Gastrocnemius medialis (tissue), 4 donors: Measurements from ENCODE around the gene IQSEC1. TPM values are rescaled to one million over a fixed set of nuclear protein-coding genes. Genes with fewer than 3 reads are reported as not detected.

ENCODE experiments used
- ATAC-seq, 2 donors: fragments of 150-250 bp; one replicate each; pipeline ENCODE4 v1.9.1; 2016
- DNase-seq, 2 donors: peaks; one replicate each; pipeline ENCODE4 v3.0.0-alpha.2; 2019
- H3K27ac ChIP-seq, 4 donors: fragments of 200-600 bp; sonication (generic); 1 replicate in 1 of 4; 2 replicates in 3 of 4; pipeline ENCODE4 v1.5.1; 2016 to 2018; ENCODE audit warnings: mild to moderate bottlenecking in 2 of 4, moderate library complexity in 1 of 4
- H3K27me3 ChIP-seq, 3 donors: fragments of 200-600 bp; sonication (generic) in 2 of 3; 1 replicate in 1 of 3; 2 replicates in 2 of 3; pipeline versions ENCODE4 v1.5.1 to v1.6.0; 2016 to 2019; ENCODE audit warnings: mild to moderate bottlenecking in 1 of 3, moderate library complexity in 1 of 3
- H3K36me3 ChIP-seq, 2 donors: fragments of 200-600 bp; sonication (generic) in 1 of 2; one replicate each; pipeline ENCODE4 v1.5.1; 2017 to 2018
- H3K4me1 ChIP-seq, 2 donors: fragments of 200-600 bp; sonication (generic) in 1 of 2; one replicate each; pipeline ENCODE4 v1.5.1; 2016 to 2017; ENCODE audit warnings: mild to moderate bottlenecking in 2 of 2
- H3K4me3 ChIP-seq, 4 donors: fragments of 200-600 bp; sonication (generic) in 3 of 4; 1 replicate in 1 of 4; 2 replicates in 3 of 4; pipeline ENCODE4 v1.5.1; 2016 to 2019; ENCODE audit warnings: mild to moderate bottlenecking in 2 of 4
- H3K9me3 ChIP-seq, 3 donors: fragments of 200-600 bp; sonication (generic) in 2 of 3; 1 replicate in 1 of 3; 2 replicates in 2 of 3; pipeline ENCODE4 v1.5.1; 2016 to 2019
- CTCF ChIP-seq, 5 experiments: fragments of 450-650 bp in 3 of 5; fragments of 200-600 bp in 2 of 5; sonication (generic) in 2 of 5; IDR thresholded peaks in 4 of 5; conservative IDR thresholded peaks in 1 of 5; 1 replicate in 4 of 5; 2 replicates in 1 of 5; pipeline ENCODE4 v1.5.1; 2016 to 2019; ENCODE audit warnings: antibody characterized with exemption in 5 of 5, mild to moderate bottlenecking in 3 of 5, moderate library complexity in 3 of 5
- POLR2A ChIP-seq, 2 donors: fragments of 450-650 bp; IDR thresholded peaks; one replicate each; pipeline ENCODE4 v1.6.1; 2017; ENCODE audit warnings: antibody characterized with exemption in 2 of 2, mild to moderate bottlenecking in 2 of 2, moderate library complexity in 2 of 2
- in situ Hi-C, 4 donors: fragments of 200-750 bp; cut with MboI; loops; one replicate each; pipeline versions ENCODE4 v1.15.0 to v1.8.0; 2017; ENCODE audit warnings: low sequenced_read_pairs in 4 of 4
- intact Hi-C: fragments of 100-400 bp; cut with DNase I; formaldehyde crosslinking; loops from one replicate; pipeline ENCODE4 v1.15.1; 2023; ENCODE audit warnings: low total_unique reads
- total RNA-seq, 4 donors: library from RNA; depleted of rRNA; stranded (reverse); fragments of >200 nt; gene quantifications; one replicate each; pipeline versions ENCODE4 v1.1.0 to v1.2.3, GENCODE V29; 2016

The IQSEC1 gene
- total RNA-seq, 4 donors from 2014 or later = 15.2 to 31.3 (median 28.0) TPM

- H3K27me3 ChIP-seq = no peaks in the 10 kb centered on the region
- intact Hi-C loops (no loop called here), in situ Hi-C loops (no loop called here)
- H3K4me1 ChIP-seq = no peaks in the 10 kb centered on the region
- no peaks in the 10 kb centered on the region for H3K36me3 ChIP-seq
- H3K27ac ChIP-seq = no peak overlapping the region
- TF ChIP-seq CTCF (IDR thresholded peaks at IDR 0.05 in 4 of 5, conservative IDR thresholded peaks at IDR 0.05 in 1 of 5) (no peak), POLR2A (IDR thresholded peaks at IDR 0.05) (no peak)
- no peaks in the 10 kb centered on the region for H3K9me3 ChIP-seq
- no peak overlapping the region for H3K4me3 ChIP-seq
- ATAC-seq (no peak), DNase-seq (no peak)
These were observed 27.9 kb downstream of the IQSEC1 start for GRCh38 chr3:13045241-13045903.

DNA sequence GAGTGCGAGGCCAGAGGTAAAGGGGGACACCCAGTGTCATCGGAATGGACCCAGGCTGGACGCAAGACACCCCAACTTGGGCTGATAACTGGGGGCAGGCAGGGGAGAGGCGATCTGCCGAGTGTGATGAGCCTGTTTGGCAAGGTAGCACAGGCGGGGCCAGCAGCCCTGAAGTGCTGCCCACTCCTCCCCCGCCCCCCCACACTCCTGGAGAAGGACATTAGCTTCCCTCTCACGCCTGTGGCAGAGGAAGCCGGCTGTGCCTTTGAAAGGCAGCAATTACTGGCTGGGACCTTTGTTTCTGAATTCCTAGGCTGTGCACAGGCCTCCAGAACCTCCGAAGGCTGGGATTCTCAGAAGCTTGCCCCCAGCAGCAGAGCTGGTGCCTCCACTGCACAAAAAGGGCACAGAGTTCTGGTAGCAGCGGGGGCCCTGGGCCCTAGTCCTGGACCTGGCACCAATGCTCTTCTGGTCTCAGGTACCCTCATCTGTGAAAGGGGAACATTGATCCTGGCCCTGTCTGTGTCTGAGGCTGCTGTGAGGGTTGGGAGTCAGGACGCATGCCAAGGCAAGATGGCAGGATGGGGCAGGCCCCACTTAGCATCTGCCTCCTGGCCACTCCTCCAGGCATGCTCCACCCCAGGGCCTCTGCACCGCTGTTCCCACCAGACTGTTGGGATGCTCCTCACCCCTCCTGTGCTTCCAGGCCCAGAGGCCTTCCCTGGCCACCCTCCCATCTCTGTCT lies 28.6 kb downstream of the IQSEC1 start:
- Histone ChIP-seq H3K27me3 (no peaks in the 10 kb centered on the region), H3K4me1 (no peaks in the 10 kb centered on the region), H3K27ac (no peak overlapping the region), H3K36me3 (no peaks in the 10 kb centered on the region), H3K4me3 (no peak overlapping the region), H3K9me3 (no peaks in the 10 kb centered on the region)
- ATAC-seq (no peak), DNase-seq (no peak)
- in situ Hi-C loops = no loop called here
- TF ChIP-seq POLR2A (IDR thresholded peaks at IDR 0.05) (no peak), CTCF (IDR thresholded peaks at IDR 0.05 in 4 of 5, conservative IDR thresholded peaks at IDR 0.05 in 1 of 5) (no peak)
- intact Hi-C loops = no loop called here

- Histone ChIP-seq H3K27me3 (no peaks in the 10 kb centered on the region), H3K4me3 (no peak overlapping the region), H3K36me3 (no peaks in the 10 kb centered on the region), H3K9me3 (no peaks in the 10 kb centered on the region), H3K4me1 (no peaks in the 10 kb centered on the region), H3K27ac (no peak overlapping the region)
- intact Hi-C loops (no loop called here), in situ Hi-C loops (no loop called here)
- no peak for TF ChIP-seq POLR2A (IDR thresholded peaks at IDR 0.05)
- no peak for TF ChIP-seq CTCF (IDR thresholded peaks at IDR 0.05 in 4 of 5, conservative IDR thresholded peaks at IDR 0.05 in 1 of 5)
- DNase-seq (no peak), ATAC-seq (no peak)
These were observed 29.6 kb downstream of the IQSEC1 start for GRCh38 chr3:13043656-13044055.

- no peaks in the 10 kb centered on the region for H3K9me3 ChIP-seq
- no peaks in the 10 kb centered on the region for H3K27me3 ChIP-seq
- H3K4me1 ChIP-seq = no peaks in the 10 kb centered on the region
- TF ChIP-seq POLR2A (IDR thresholded peaks at IDR 0.05) = no peak
- no peak for TF ChIP-seq CTCF (IDR thresholded peaks at IDR 0.05 in 4 of 5, conservative IDR thresholded peaks at IDR 0.05 in 1 of 5)
- DNase-seq (no peak), ATAC-seq (no peak)
- H3K4me3 ChIP-seq = no peak overlapping the region
- H3K36me3 ChIP-seq = no peaks in the 10 kb centered on the region
- H3K27ac ChIP-seq = no peak overlapping the region
- intact Hi-C loops = no loop called here
- in situ Hi-C loops = no loop called here
These were observed 30.4 kb downstream of the IQSEC1 start for GRCh38 chr3:13042715-13043271.
